ENCODE measurements around the gene LIN28B. TPM values are rescaled to one million over a fixed set of nuclear protein-coding genes. Genes with fewer than 3 reads are reported as not detected.
"Not testable (repeated sequence)": the region's sequence is repeated elsewhere in the genome, so short reads cannot be mapped to it uniquely, and the experiment has no call there.

Gene LIN28B
- total and polyA plus RNA-seq, 5 donors, result not detected

DNA sequence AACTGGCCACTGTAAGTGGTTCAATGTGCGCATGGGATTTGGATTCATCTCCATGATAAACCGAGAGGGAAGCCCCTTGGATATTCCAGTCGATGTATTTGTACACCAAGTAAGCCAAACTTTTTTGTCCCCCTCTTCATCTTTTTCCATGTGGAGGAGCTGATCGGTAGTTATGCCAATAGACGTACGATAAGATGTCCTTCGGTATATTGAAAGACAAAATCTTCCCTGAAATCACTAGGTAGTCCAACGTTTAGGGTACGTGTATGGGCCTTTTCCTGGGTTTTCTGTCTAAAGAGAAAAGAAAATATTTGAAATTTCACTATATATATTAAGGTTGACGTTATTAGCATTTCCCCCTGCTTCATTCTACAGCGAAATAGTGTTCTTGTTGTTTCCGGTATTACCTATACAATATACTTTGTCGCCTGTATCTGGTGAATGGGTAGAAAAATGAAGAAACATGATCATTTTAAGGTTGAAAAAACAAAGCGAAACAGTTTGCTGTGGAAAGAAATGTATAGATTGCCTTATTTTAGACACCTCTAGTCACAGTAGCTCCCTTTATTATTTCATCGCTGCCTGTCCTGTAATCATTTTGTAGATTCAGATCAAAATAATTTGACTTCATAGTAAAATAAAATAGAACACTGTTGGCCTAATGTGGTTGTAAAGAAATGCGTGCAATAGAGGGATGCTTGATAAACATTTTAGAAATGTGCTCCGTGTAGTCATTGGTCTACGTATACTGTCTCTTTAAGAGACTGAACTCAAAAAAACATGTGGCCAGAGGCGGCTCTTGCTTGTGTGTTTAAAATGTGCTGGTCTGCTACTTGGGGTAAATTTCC, 1.5 kb downstream of the LIN28B start:
- Histone ChIP-seq H3K27ac (ENCODE audit: low read length) (no peak overlapping the region), H3K4me3 (ENCODE audit: low read length) (no peak overlapping the region), H3K9me3 (ENCODE audit: control insufficient read depth, low read length) (peaks cover 2% of the 10 kb centered on the region), H3K27me3 (ENCODE audit: control insufficient read depth, insufficient read depth) (peaks cover 2% of the 10 kb centered on the region), H3K4me1 (ENCODE audit: control insufficient read depth, insufficient read depth, low read length) (no peaks in the 10 kb centered on the region)
- intact Hi-C loops (cut with DNase I), result no loop called here
- DNase-seq (no peak), ATAC-seq (no peak)
- 9% methylated on average over 19 of the region's 19 CpGs for WGBS

DNA sequence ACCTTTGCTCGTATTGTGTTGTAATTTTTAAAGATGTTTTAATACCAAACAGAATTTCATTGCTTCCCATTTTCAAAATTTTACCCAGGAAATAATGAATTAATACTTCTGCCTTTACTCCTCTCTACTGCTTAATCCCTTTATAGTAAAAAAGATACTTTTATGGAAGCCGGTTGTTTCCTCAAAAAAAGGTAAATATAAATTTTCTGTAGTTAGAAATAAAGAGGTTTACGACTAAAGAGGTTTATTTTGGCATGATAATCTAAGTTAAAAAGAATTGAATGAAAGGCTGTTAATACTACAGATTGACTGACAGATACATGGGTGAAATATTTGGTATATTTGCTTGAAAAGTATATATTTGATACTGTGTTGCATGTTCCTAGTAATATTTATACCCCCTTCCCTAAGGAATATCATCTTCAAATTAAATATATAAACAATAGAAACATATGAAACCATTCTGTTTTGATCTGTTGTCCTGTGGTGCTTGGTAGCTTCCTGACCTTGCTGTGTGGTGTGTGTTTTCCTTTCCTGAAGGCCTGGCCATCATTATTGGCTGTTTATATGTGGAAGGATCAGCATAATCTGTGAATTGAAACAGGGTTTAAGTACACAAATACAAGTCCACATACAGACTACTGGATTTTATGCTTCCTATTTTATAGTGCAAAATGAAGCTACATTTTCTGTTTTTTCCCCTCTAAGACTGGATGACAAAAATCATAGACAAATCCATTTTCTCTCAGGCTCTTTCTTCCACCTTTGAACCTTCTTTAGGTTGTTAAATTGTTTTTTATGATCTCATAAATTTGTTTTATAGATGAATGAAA, 2.3 kb downstream of the LIN28B start:
- Histone ChIP-seq H3K27me3 (ENCODE audit: control insufficient read depth, insufficient read depth) (no peaks in the 10 kb centered on the region), H3K4me1 (ENCODE audit: control insufficient read depth, insufficient read depth, low read length) (no peaks in the 10 kb centered on the region), H3K9me3 (ENCODE audit: control insufficient read depth, low read length) (peaks cover 2% of the 10 kb centered on the region), H3K27ac (ENCODE audit: low read length) (no peak overlapping the region), H3K4me3 (ENCODE audit: low read length) (no peak overlapping the region)
- ATAC-seq (no peak), DNase-seq (no peak)
- WGBS, result 28% methylated on average over 3 of the region's 3 CpGs
- intact Hi-C loops (cut with DNase I), result no loop called here

DNA sequence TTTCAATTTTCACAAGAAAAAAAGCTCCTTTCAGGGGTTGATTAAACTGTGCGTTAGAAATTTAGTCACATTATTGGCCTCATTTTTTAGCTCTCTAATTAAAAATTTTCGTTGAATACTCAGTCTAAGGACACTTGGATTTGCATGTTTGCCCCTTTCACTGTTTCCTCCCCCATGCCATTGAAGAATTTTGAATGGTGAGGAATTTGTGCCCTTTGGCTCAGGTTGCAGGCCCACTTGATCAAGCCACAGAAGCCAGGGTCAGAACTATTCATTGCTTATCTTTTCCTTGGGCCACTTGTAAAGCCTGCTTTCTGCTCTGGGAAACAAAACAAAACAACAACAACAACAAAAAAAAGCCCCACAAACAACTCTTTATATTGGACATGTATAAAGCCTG, 12.2 kb downstream of the LIN28B start:
- 49% methylated on average over 2 of the region's 2 CpGs for WGBS
- no peaks in the 10 kb centered on the region for H3K9me3 ChIP-seq (ENCODE audit: control insufficient read depth, low read length)
- ATAC-seq (no peak), DNase-seq (no peak)
- H3K4me1 ChIP-seq (ENCODE audit: control insufficient read depth, insufficient read depth, low read length), result no peaks in the 10 kb centered on the region
- intact Hi-C loops (cut with DNase I), result no loop called here
- H3K27me3 ChIP-seq (ENCODE audit: control insufficient read depth, insufficient read depth), result no peaks in the 10 kb centered on the region
- H3K4me3 ChIP-seq (ENCODE audit: low read length), result no peak overlapping the region
- no peak overlapping the region for H3K27ac ChIP-seq (ENCODE audit: low read length)

DNA sequence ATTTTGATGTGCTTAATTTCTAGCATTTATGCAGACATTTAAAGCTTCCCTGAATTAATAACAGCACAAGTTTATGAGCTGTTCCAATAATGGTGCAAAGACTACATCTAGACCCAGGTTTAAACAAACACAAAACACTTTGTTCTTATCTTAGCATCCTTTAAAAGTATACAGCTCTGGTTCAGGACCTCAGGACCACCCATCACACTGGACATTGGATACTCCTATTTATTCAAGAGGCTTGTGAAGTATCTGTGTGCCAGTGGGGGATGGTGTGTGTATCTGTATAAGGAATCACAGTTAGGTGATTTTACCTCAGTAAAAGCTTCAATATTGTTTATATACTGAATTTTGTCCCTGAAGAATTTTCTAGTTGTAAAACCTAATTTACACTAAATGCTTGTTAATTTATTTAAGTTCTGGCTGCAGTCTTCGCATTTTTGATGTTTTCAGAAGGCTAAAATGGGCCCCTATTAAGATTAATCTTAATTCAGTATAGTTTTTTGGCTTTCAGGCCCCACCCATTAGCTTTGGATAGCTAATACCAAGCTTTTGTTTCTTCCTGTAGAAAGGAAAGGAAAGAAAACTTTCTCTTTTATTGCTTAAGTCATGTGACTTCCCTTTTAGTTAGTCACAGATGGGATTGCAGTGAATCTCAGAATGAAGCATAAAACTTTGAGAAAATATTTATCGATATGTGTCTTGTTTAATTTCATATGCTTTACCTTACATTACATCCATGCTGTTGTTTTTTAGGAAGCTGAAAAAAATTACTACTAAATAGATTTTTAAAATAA, 13.1 kb downstream of the LIN28B start:
- intact Hi-C loops (cut with DNase I), result no loop called here
- DNase-seq (no peak), ATAC-seq (no peak)
- H3K9me3 ChIP-seq (ENCODE audit: control insufficient read depth, low read length), result no peaks in the 10 kb centered on the region
- no peaks in the 10 kb centered on the region for H3K27me3 ChIP-seq (ENCODE audit: control insufficient read depth, insufficient read depth)
- H3K4me3 ChIP-seq (ENCODE audit: low read length), result no peak overlapping the region
- WGBS, result 83% methylated on average over 2 of the region's 2 CpGs
- no peak overlapping the region for H3K27ac ChIP-seq (ENCODE audit: low read length)
- H3K4me1 ChIP-seq (ENCODE audit: control insufficient read depth, insufficient read depth, low read length), result no peaks in the 10 kb centered on the region

DNA sequence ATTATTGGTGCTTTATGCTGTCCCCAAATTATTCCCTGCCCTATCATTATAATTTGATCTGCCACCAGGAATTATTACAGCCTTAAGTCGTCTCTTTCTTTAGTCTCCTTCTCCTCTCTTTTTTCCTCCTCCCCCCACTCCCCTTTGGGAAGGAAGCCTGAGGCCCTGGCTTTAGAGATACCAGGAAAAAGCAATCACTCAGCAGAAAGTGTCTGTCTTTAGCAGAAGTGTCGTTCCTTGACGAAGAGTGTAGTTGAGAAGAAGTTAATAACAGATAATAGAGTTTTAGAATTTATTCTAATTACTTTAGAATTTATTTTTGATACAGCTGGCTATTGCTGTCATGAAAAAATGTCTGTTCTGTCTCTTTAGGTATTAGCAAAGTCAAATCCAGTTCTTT, 16.5 kb downstream of the LIN28B start:
- no peak overlapping the region for H3K27ac ChIP-seq (ENCODE audit: low read length)
- DNase-seq (no peak), ATAC-seq (no peak)
- no peak overlapping the region for H3K4me3 ChIP-seq (ENCODE audit: low read length)
- 9% methylated on average over 3 of the region's 3 CpGs for WGBS
- intact Hi-C loops (cut with DNase I), result no loop called here
- H3K9me3 ChIP-seq (ENCODE audit: control insufficient read depth, low read length), result no peaks in the 10 kb centered on the region
- H3K4me1 ChIP-seq (ENCODE audit: control insufficient read depth, insufficient read depth, low read length), result no peaks in the 10 kb centered on the region
- no peaks in the 10 kb centered on the region for H3K27me3 ChIP-seq (ENCODE audit: control insufficient read depth, insufficient read depth)

DNA sequence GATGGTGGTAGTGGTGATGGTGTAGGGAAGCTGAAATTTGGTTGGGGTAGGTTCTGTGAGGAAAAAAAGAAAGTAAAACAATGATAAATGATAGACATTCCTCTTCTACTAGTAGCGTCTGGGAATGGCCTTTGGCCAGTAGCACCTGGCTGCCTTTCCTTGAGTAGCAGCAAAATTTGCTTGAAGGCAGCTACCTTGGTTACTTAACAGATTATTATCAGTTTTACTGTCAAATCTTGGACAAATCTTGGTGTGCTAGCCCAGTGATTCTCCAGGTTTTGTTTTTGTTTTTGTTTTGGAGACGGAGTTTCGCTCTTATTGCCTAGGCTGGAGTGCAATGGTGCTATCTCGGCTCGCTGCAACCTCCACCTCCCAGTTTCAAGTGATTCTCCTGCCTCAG, 26.4 kb downstream of the LIN28B start:
- no peak for ATAC-seq
- WGBS, result 92% methylated on average over 5 of the region's 5 CpGs
- H3K4me3 ChIP-seq (ENCODE audit: low read length), result no peak overlapping the region
- H3K27ac ChIP-seq (ENCODE audit: low read length), result no peak overlapping the region
- DNase-seq, result no peak
- no peaks in the 10 kb centered on the region for H3K9me3 ChIP-seq (ENCODE audit: control insufficient read depth, low read length)
- no peaks in the 10 kb centered on the region for H3K27me3 ChIP-seq (ENCODE audit: control insufficient read depth, insufficient read depth)
- no peaks in the 10 kb centered on the region for H3K4me1 ChIP-seq (ENCODE audit: control insufficient read depth, insufficient read depth, low read length)
- intact Hi-C loops (cut with DNase I), result no loop called here

DNA sequence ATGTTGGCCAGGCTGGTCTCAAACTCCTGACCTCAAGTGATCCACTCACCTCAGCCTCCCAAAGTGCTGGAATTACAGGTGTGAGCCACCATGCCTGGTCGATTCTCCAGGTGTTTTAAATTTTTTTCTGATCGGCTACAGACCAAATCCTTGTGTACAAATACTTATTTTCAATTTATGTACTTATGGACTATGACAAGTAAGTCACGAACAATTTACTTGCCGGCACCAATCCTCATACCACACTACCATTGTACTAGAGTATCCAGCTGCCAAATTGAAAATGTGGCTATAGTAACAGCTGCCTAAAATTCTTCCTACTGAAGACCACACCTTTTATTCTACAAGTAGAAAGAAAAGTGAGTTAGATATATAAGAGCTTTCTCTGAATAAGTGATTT, 26.9 kb downstream of the LIN28B start:
- Histone ChIP-seq H3K9me3 (ENCODE audit: control insufficient read depth, low read length) (no peaks in the 10 kb centered on the region), H3K4me1 (ENCODE audit: control insufficient read depth, insufficient read depth, low read length) (no peaks in the 10 kb centered on the region), H3K4me3 (ENCODE audit: low read length) (no peak overlapping the region), H3K27ac (ENCODE audit: low read length) (no peak overlapping the region), H3K27me3 (ENCODE audit: control insufficient read depth, insufficient read depth) (no peaks in the 10 kb centered on the region)
- 79% methylated on average over 4 of the region's 4 CpGs for WGBS
- DNase-seq (no peak), ATAC-seq (no peak)
- intact Hi-C loops (cut with DNase I), result no loop called here

DNA sequence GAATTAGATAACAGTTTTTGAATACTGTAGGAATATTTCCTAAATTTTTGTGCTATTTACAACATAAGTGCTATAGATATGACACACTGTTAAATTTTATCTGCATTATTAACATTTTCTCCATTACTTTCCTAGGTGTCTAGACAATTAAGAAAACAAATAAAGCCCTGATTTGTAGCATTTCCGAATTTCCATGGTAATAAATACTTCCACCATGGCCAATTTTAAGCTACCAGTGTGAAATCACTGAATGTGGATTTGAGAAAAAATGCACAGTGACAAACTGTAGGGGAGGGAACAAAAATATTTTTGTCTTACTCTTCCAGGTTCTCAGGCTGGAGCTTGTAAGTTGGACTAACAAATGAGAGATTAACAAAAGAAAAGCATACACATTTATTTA, 27.9 kb downstream of the LIN28B start:
- Histone ChIP-seq H3K27me3 (ENCODE audit: control insufficient read depth, insufficient read depth) (no peaks in the 10 kb centered on the region), H3K9me3 (ENCODE audit: control insufficient read depth, low read length) (no peaks in the 10 kb centered on the region), H3K4me3 (ENCODE audit: low read length) (no peak overlapping the region), H3K4me1 (ENCODE audit: control insufficient read depth, insufficient read depth, low read length) (no peaks in the 10 kb centered on the region), H3K27ac (ENCODE audit: low read length) (no peak overlapping the region)
- 79% methylated on average over 1 of the region's 1 CpG for WGBS
- ATAC-seq (no peak), DNase-seq (no peak)
- intact Hi-C loops (cut with DNase I), result no loop called here

DNA sequence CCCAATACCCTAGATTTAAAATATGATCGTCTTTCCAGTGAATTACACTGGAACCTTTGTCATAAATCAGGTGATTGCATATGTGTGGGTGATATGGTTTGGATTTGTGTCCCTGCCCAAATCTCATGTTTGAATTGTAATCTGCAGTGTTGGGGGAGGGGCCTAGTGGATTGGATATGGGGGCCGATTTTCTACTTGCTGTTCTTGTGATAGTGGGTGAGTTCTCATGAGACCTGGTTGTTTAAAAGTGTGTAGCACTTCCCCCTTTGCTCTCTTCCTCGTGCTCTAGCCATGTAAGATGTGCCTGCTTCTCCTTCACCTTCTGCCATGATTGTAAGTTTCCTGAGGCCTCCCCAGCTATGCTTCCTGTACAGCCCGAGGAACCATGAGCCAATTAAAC, 29.0 kb downstream of the LIN28B start:
- WGBS, result 73% methylated on average over 4 of the region's 4 CpGs
- ATAC-seq; DNase-seq; H3K4me3 ChIP-seq (ENCODE audit: low read length); H3K27ac ChIP-seq (ENCODE audit: low read length); H3K27me3 ChIP-seq (ENCODE audit: control insufficient read depth, insufficient read depth); H3K4me1 ChIP-seq (ENCODE audit: control insufficient read depth, insufficient read depth, low read length); H3K9me3 ChIP-seq (ENCODE audit: control insufficient read depth, low read length); intact Hi-C loops (cut with DNase I): not testable (repeated sequence)

DNA sequence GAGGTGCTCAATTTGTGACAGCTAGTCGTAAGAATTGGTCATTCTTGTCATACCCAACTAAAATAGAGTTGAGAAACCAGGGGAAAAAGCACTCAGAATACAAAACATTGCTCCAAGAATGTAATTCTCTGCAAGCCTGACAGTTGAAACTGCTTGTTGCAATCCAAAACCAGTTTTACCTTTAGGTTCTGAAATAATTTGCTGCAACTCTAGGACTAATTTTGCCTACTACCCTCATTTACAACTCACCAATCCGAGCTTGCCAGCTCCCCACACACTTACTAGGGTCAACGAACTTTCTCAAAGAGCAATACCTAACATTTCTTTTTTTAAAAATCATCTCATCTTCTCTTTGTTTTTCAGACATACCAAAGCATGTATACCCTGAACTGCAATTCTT, 29.7 kb downstream of the LIN28B start:
- no peaks in the 10 kb centered on the region for H3K27me3 ChIP-seq (ENCODE audit: control insufficient read depth, insufficient read depth)
- no peaks in the 10 kb centered on the region for H3K4me1 ChIP-seq (ENCODE audit: control insufficient read depth, insufficient read depth, low read length)
- 69% methylated on average over 3 of the region's 3 CpGs for WGBS
- intact Hi-C loops (cut with DNase I), result no loop called here
- no peaks in the 10 kb centered on the region for H3K9me3 ChIP-seq (ENCODE audit: control insufficient read depth, low read length)
- H3K27ac ChIP-seq (ENCODE audit: low read length), result no peak overlapping the region
- no peak overlapping the region for H3K4me3 ChIP-seq (ENCODE audit: low read length)
- DNase-seq, result no peak
- ATAC-seq, result no peak

DNA sequence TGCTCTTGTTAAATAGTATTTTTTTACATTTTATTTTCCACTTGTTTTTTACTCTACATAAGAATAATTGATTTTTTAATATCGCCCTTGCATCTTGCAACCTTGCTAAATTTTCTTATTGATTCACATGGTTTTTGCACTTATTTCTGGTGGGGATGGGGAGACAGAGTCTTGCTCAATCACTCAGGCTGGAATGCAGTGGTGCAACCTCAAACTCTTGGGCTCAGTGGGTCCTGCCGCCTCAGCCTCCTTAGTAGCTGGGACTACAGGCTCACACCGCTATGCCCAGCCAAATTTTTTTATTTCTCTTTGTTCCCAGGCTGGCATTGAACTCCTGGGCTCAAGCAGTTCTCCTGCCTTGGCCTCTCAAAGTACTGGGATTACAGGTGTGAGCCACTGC, 30.3 kb downstream of the LIN28B start:
- H3K9me3 ChIP-seq (ENCODE audit: control insufficient read depth, low read length), result no peaks in the 10 kb centered on the region
- no peak for ATAC-seq
- WGBS, result 95% methylated on average over 3 of the region's 3 CpGs

More for the DNA sequence above, 30.3 kb downstream of the LIN28B start:
- H3K4me3 ChIP-seq (ENCODE audit: low read length), result no peak overlapping the region
- no peaks in the 10 kb centered on the region for H3K27me3 ChIP-seq (ENCODE audit: control insufficient read depth, insufficient read depth)
- DNase-seq, result no peak
- no peak overlapping the region for H3K27ac ChIP-seq (ENCODE audit: low read length)
- no peaks in the 10 kb centered on the region for H3K4me1 ChIP-seq (ENCODE audit: control insufficient read depth, insufficient read depth, low read length)
- intact Hi-C loops (cut with DNase I), result no loop called here
